GM10266 (cell line): Measurements from ENCODE around the gene TNS1.

ENCODE experiments used
- DNase-seq: peaks from one replicate; pipeline ENCODE4 v3.0.0; 2012; ENCODE audit errors: extremely low spot score
- TF ChIP-seq, protein P1 (sequence below): IDR thresholded peaks from 2 replicates; pipeline ENCODE4 v1.5.1; 2012; ENCODE audit warnings: mild to moderate bottlenecking, low read depth; ENCODE audit not compliant: control insufficient read depth, insufficient read depth; ENCODE audit errors: missing control alignments

The TNS1 gene

DNA sequence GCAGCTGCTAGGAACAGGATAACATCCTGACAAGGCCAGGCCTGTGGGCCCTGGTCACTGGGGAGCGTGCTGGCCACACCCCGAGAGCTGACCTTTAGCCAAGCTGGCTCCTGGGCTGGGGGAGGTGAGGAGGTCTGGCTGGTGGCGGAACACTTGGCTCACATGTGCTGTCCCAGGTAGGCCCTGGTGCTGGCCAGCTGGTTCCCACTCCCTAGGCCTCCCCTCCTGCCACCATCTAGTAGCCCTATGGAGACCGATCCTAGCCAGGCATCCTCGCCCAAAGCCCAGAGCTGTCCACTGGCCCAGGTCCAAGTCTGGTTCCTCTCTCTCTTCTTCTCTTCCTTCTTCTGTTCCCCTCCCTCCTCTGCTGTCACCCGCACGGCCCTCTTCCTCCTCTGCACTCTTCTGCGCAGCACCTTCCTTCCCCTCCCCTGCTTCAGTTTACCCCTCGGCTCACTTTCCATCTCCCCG is 52.4 kb downstream of the TNS1 start:
- DNase-seq, result no peak
- TF ChIP-seq, protein P1, sequence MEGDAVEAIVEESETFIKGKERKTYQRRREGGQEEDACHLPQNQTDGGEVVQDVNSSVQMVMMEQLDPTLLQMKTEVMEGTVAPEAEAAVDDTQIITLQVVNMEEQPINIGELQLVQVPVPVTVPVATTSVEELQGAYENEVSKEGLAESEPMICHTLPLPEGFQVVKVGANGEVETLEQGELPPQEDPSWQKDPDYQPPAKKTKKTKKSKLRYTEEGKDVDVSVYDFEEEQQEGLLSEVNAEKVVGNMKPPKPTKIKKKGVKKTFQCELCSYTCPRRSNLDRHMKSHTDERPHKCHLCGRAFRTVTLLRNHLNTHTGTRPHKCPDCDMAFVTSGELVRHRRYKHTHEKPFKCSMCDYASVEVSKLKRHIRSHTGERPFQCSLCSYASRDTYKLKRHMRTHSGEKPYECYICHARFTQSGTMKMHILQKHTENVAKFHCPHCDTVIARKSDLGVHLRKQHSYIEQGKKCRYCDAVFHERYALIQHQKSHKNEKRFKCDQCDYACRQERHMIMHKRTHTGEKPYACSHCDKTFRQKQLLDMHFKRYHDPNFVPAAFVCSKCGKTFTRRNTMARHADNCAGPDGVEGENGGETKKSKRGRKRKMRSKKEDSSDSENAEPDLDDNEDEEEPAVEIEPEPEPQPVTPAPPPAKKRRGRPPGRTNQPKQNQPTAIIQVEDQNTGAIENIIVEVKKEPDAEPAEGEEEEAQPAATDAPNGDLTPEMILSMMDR, result no peak

DNA sequence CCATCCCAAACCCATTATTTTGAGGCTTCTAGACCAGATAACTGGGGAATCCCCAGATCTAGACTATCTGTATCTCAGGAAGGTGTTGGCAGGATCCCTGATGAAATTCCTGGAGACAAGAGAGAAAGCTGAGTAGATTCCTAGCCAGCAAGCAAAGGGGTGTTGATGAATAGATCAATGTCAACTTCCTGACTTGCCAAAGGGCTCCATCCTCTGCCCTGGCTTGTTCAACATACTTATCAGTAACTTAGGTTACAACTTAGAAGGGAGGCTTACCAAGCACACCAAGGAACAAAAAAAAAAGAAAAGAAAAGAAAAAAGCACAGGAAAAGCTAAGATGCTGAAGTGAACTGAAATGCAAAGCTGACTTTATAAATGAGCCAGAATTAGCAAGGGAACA is 53.3 kb downstream of the TNS1 start:
- TF ChIP-seq, protein P1, result no peak
- DNase-seq, result no peak

DNA sequence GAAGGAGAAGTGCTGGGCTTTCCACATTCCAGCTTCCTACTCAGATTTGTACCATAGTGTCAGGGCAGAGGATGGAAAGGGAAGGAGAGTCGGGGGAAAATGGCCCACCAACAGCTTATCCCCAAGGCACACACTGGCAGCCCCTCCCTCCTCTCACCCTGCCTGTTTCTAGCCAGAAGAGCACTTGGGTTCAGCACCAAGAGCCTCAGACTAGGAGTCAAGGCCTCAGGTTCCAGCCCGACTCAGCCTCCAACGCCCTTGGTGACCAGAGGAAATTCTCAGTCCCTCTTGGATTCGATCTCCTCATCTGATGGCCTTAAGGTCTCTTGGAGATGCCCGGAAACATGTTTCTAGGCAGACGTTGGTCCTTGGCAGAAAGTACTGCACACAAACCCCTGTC is 53.9 kb downstream of the TNS1 start:
- no peak for DNase-seq
- TF ChIP-seq, protein P1, result no peak

DNA sequence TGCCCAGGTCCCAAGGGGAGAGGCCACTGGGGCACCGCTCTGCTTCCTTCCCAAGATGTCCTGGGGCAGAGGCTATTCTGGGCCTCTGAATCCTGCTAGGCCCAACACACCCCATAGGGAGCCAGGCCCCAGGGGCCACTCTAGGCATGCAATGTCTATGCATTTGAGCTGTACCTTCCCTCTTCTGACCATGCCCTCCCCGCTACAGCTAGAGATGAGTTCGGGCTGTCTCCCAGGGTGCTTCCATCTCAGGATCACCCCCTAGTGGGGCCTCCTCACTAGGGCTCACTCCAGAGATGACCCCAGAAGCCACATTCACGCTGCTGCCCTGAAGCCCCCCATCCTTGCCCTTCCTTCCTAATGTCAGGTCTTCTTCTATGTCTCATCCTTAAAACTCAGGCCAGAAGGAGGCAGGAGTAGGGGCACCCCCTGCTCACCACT is 54.4 kb downstream of the TNS1 start:
- TF ChIP-seq, protein P1, result no peak
- DNase-seq, result no peak

DNA sequence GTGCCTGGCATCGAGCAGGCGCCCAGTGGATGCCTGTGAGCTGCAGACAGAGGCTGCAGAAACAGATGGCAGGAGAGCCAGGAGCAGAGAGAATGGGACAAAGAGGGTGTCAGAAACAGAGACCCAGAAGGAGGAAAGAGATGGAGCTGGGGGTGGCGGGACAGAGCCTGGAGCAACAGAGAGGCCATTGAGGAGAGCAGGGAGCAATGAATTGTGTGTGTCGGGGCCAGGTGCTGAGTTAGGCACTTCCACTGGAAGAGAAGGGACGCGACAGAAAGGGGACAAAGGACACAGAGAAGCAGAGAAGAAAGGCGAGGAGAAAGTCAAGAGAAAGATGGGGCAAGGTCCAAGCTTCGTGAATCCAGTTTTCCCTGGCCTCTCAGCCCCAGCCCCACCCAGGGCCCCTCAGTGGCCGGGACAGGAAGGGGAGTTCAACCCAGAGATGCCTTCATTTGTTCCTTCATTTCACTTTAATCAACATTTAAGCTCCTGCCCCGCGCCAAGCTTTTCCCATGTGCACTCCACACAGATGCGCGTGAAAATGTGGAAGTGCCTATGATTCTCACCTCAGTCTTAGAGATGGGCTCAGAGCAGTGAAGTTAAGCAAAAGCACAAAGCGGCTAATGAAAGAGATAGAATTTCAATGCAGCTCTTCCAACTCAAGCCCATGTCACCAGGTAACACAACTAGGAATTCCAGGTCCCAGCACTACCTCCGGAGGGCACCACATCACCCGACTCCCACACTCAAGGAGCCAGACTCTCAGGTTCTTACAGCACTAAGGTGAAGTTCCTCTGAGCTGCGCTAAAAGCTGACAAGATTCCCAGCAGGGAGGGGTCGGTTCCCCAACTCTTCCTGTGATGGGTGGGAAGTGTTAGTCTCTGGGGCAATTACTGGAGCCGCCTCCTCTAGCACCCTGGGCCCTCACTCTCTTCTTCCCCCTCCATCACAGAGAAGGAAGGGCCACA is 55.1 kb downstream of the TNS1 start:
- TF ChIP-seq, protein P1, result no peak
- DNase-seq, result no peak

DNA sequence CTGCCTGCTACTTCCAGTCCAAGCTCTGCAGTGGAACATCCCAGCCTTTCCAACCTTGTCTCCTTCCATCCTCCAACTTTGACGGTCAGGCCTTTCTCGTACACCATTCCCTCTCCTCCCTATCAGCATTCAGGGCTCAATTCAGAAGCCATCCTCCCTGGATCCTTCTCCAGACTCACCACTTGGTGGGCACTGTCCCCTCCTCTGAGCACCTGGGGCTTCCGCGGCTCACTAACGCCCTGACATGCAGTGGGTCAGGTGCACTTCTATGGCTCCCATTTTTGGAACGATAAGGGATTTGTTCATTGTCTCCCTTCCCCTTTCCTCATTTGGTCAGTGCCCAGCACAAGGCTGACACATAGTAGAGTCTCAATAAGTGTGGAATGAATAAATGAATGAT is 56.7 kb downstream of the TNS1 start:
- no peak for DNase-seq
- TF ChIP-seq, protein P1, result no peak

DNA sequence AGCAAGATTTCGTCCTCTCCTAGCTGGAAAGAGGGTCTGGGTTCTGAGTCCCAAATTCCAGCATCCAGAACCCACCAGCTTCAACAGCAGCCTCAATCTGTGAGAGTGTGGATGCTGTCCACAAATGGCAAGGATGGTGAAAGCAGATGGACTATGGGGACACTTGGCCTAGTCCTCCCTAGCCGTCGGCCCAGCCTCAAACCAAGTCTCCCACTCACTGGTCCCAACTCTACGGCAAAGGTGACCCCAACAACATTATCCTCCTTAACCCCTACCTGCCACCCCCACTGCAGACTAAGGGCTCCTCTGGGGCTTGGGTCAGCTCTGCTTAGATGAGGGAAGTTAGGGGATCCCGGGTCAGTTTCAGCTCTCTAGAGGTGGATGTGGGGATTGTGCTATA is 57.3 kb downstream of the TNS1 start:
- DNase-seq, result no peak
- TF ChIP-seq, protein P1, result no peak
